Effector CD4-positive, alpha-beta T cell (primary cell): ENCODE measurements around the gene ACBD6.
A peak's percentile ranks its signal among the peaks of the same experiment; 100 is the strongest.

Experiments
- DNase-seq: peaks from one replicate; pipeline ENCODE4 v3.0.0-alpha.2; 2020

Gene ACBD6

GRCh38 chr1:180253585-180254495, 248.5 kb downstream of the ACBD6 start:
- DNase-seq, result no peak

- DNase-seq, result peak; percentile 54
Measured at GRCh38 chr1:180252638-180253536, 249.5 kb downstream of the ACBD6 start.

- DNase-seq, result no peak
Measured at GRCh38 chr1:180251526-180252305, 250.7 kb downstream of the ACBD6 start.

- no peak for DNase-seq
Measured at GRCh38 chr1:180250883-180251509, 251.4 kb downstream of the ACBD6 start.

- no peak for DNase-seq
Measured at GRCh38 chr1:180250499-180250770, 251.9 kb downstream of the ACBD6 start.

- no peak for DNase-seq
Measured at GRCh38 chr1:180249725-180250498, 252.5 kb downstream of the ACBD6 start.

GRCh38 chr1:180248731-180249681, 253.4 kb downstream of the ACBD6 start:
- DNase-seq, result no peak

GRCh38 chr1:180248176-180248575, 254.2 kb downstream of the ACBD6 start:
- no peak for DNase-seq

- no peak for DNase-seq
Measured at GRCh38 chr1:180247580-180247979, 254.8 kb downstream of the ACBD6 start.

- DNase-seq, result no peak
Measured at GRCh38 chr1:180247061-180247460, 255.3 kb downstream of the ACBD6 start.

GRCh38 chr1:180246579-180246978, 255.8 kb downstream of the ACBD6 start:
- no peak for DNase-seq

- no peak for DNase-seq
Measured at GRCh38 chr1:180244840-180245239, 257.5 kb downstream of the ACBD6 start.

GRCh38 chr1:180243517-180244221, 258.7 kb downstream of the ACBD6 start:
- DNase-seq, result no peak

GRCh38 chr1:180241716-180242544, 260.4 kb downstream of the ACBD6 start:
- no peak for DNase-seq

GRCh38 chr1:180239145-180240096, 263.0 kb downstream of the ACBD6 start:
- no peak for DNase-seq

- DNase-seq, result no peak
Measured at GRCh38 chr1:180238675-180239074, 263.7 kb downstream of the ACBD6 start.
